Panc1 (cell line): Measurements from ENCODE around the gene TMEM235. TPM values are rescaled to one million over a fixed set of nuclear protein-coding genes. Genes with fewer than 3 reads are reported as not detected.

Experiments used
- ATAC-seq: fragments of 200-7000 bp; cut with Tn5 transposase; 2 replicates; pipeline ENCODE4 v1.9.1; 2020; ENCODE audit warnings: mild to moderate bottlenecking, moderate library complexity
- BruUV-seq: library from RNA; stranded (reverse); fragments of 400-500 nt; replicated peaks from 2 replicates; lab custom pipeline; 2021; lab: Mats Ljungman, UMichigan
- CTCF ChIA-PET: fragments of 300-600 bp; sonication (Branson Sonifier 250); formaldehyde crosslinking; loops from one replicate; lab custom pipeline; 2022; ENCODE audit warnings: antibody characterized with exemption; lab: Charles Lee
- POLR2A ChIA-PET: fragments of 300-600 bp; sonication (Branson Sonifier 250); formaldehyde crosslinking; loops from one replicate; lab custom pipeline; 2022; ENCODE audit warnings: antibody characterized with exemption; lab: Charles Lee
- DNase-seq: peaks from one replicate; pipeline ENCODE4 v3.0.0-alpha.2; 2010; ENCODE audit warnings: low read depth, low spot score
- H3K27ac ChIP-seq: 2 replicates; pipeline ENCODE4 v1.5.1; 2011; ENCODE audit warnings: mild to moderate bottlenecking, low read length, inconsistent platforms
- H3K27me3 ChIP-seq: fragments of 200-500 bp; sonication (Bioruptor generic); 2 replicates; pipeline ENCODE4 v1.6.0; 2014; ENCODE audit warnings: low read length, inconsistent platforms; ENCODE audit not compliant: control insufficient read depth, insufficient read depth
- H3K36me3 ChIP-seq: fragments of 200-500 bp; sonication (Bioruptor generic); 2 replicates; pipeline ENCODE4 v1.5.1; 2014; ENCODE audit warnings: inconsistent platforms, mild to moderate bottlenecking, low read length, moderate library complexity; ENCODE audit not compliant: control insufficient read depth, insufficient read depth
- H3K4me1 ChIP-seq: 2 replicates; pipeline ENCODE4 v1.5.1; 2011; ENCODE audit warnings: inconsistent platforms, mild to moderate bottlenecking, low read length, moderate library complexity; ENCODE audit not compliant: control insufficient read depth, insufficient read depth
- H3K4me3 ChIP-seq, 2 experiments: 2 replicates each; pipeline ENCODE4 v1.5.1; 2011 to 2012; ENCODE audit warnings: low read depth in 2 of 2, low read length in 2 of 2, mild to moderate bottlenecking in 2 of 2, inconsistent platforms in 1 of 2, moderate library complexity in 1 of 2
- H3K9me3 ChIP-seq: fragments of 200-500 bp; sonication (Bioruptor generic); 2 replicates; pipeline ENCODE4 v1.5.1; 2014; ENCODE audit warnings: low read depth, mild to moderate bottlenecking, inconsistent platforms, low read length, moderate library complexity; ENCODE audit not compliant: control insufficient read depth, insufficient read depth
- CTCF ChIP-seq: fragments of 450-650 bp; IDR thresholded peaks from 2 replicates; pipeline ENCODE4 v1.5.1; 2017; ENCODE audit warnings: mild to moderate bottlenecking
- POLR2AphosphoS5 ChIP-seq: IDR thresholded peaks from 2 replicates; pipeline ENCODE4 v1.6.1; 2012; ENCODE audit warnings: mild to moderate bottlenecking, low read depth, low read length, moderate library complexity
- REST ChIP-seq, 2 experiments: IDR thresholded peaks; 2 replicates each; pipeline ENCODE4 v1.6.1; 2011 to 2012; ENCODE audit warnings: low read depth in 2 of 2, control low read depth in 1 of 2, low read length in 1 of 2, mild to moderate bottlenecking in 1 of 2, moderate library complexity in 1 of 2; ENCODE audit not compliant: insufficient read depth in 1 of 2
- SIN3A ChIP-seq: IDR thresholded peaks from 2 replicates; pipeline ENCODE4 v1.6.1; 2012; ENCODE audit warnings: low read depth, mild to moderate bottlenecking, low read length, moderate library complexity, borderline replicate concordance; ENCODE audit not compliant: insufficient read depth
- TCF7L2 ChIP-seq: IDR thresholded peaks from 2 replicates; pipeline ENCODE4 v1.6.1; 2011; ENCODE audit warnings: mild to moderate bottlenecking, low read depth, low read length, inconsistent platforms
- in situ Hi-C: cut with HindIII; loops from 2 replicates; pipeline ENCODE4 v1.10.0; 2016; ENCODE audit warnings: low sequenced_read_pairs, low pct_unique_long_range_greater_than_20kb
- intact Hi-C: fragments of 100-400 bp; cut with micrococcal nuclease; formaldehyde crosslinking; loops from one replicate; pipeline ENCODE4 v1.10.0; 2022; ENCODE audit not compliant: unreplicated experiment
- total RNA-seq: library from RNA; stranded (reverse); gene quantifications from one replicate; pipeline ENCODE4 v1.2.1, GENCODE V29; 2021; ENCODE audit not compliant: unreplicated experiment

The TMEM235 gene
- total RNA-seq, 1 experiment from 2014 or later, result not detected

GRCh38 chr17:78266231-78266631 lies 34.8 kb downstream of the TMEM235 start:
- no TSS peak for BruUV-seq
- ATAC-seq (no peak), DNase-seq (no peak)
- TF ChIP-seq SIN3A, result no peak
- no peak for TF ChIP-seq CTCF
- no peak for TF ChIP-seq POLR2AphosphoS5
- TF ChIP-seq REST (IDR thresholded peaks at IDR 0.05; ENCODE audit: insufficient read depth in 1 of 2, low read depth in 2 of 2, low read length in 1 of 2), result no peak
- TF ChIP-seq TCF7L2, result no peak
- no peaks in the 10 kb centered on the region for H3K9me3 ChIP-seq
- ChIA-PET POLR2A (interaction anchor here (0.6 kb wide), 1 partner anchor 65 kb away, joined by 3 read pairs; no protein-coding TSS in a partner anchor), CTCF (no interaction called here)
- intact Hi-C loops (no loop called here), in situ Hi-C loops (no loop called here)
- H3K27me3 ChIP-seq, result no peaks in the 10 kb centered on the region
- H3K27ac ChIP-seq, result no peak overlapping the region
- peaks cover 33% of the 10 kb centered on the region for H3K4me1 ChIP-seq
- no peak overlapping the region for H3K4me3 ChIP-seq
- H3K36me3 ChIP-seq, result no peaks in the 10 kb centered on the region

- in situ Hi-C loops, result no loop called here
- Histone ChIP-seq H3K4me3 (no peak overlapping the region), H3K36me3 (no peaks in the 10 kb centered on the region), H3K9me3 (no peaks in the 10 kb centered on the region), H3K27ac (no peak overlapping the region), H3K4me1 (peaks cover 38% of the 10 kb centered on the region), H3K27me3 (no peaks in the 10 kb centered on the region)
- no peak for DNase-seq
- CTCF ChIA-PET, result interaction anchor here (0.7 kb wide), 1 partner anchor 46 kb away, joined by 3 read pairs; no protein-coding TSS in a partner anchor
- 0 out of 2 replicates have a peak, but pooled peaks have one; percentile 14 for ATAC-seq
- POLR2A ChIA-PET, result interaction anchor here (0.6 kb wide), 1 partner anchor 66 kb away, joined by 3 read pairs; no protein-coding TSS in a partner anchor
- TF ChIP-seq CTCF (no peak), POLR2AphosphoS5 (no peak), REST (IDR thresholded peaks at IDR 0.05; ENCODE audit: insufficient read depth in 1 of 2, low read depth in 2 of 2, low read length in 1 of 2) (no peak), SIN3A (no peak), TCF7L2 (no peak)
- no TSS peak for BruUV-seq
- intact Hi-C loops, result no loop called here
Measured at GRCh38 chr17:78266771-78267170, 35.3 kb downstream of the TMEM235 start.
